Ectodermal cell (in vitro differentiated cells): ENCODE data around the gene RPGRIP1L.

Experiments
- H3K27ac ChIP-seq: 2 replicates; pipeline ENCODE4 v1.7.0; 2013; ENCODE audit warnings: mild to moderate bottlenecking, low read depth, low read length; ENCODE audit not compliant: insufficient read depth, poor library complexity, severe bottlenecking
- H3K27me3 ChIP-seq: 2 replicates; pipeline ENCODE4 v1.7.0; 2013; ENCODE audit warnings: mild to moderate bottlenecking, low read length; ENCODE audit not compliant: insufficient read depth, control insufficient read depth, poor library complexity, severe bottlenecking
- H3K36me3 ChIP-seq: one replicate; pipeline ENCODE4 v1.7.0; 2013; ENCODE audit warnings: low read length; ENCODE audit not compliant: control insufficient read depth, insufficient read depth
- H3K4me1 ChIP-seq: one replicate; pipeline ENCODE4 v1.7.0; 2013; ENCODE audit warnings: low read length; ENCODE audit not compliant: control insufficient read depth, insufficient read depth
- H3K4me3 ChIP-seq: 2 replicates; pipeline ENCODE4 v1.7.0; 2013; ENCODE audit warnings: low read depth, low read length, control low read depth; ENCODE audit not compliant: insufficient read depth
- H3K9me3 ChIP-seq: 2 replicates; pipeline ENCODE4 v1.7.0; 2013; ENCODE audit warnings: mild to moderate bottlenecking, low read length, moderate library complexity; ENCODE audit not compliant: control insufficient read depth
- WGBS, 2 experiments: methylation state at CpG; one replicate each; pipeline ENCODE4 v1.1.7; 2013; ENCODE audit warnings: missing lambda C conversion rate in 2 of 2; 5-methylcytosine and 5-hydroxymethylcytosine counted together

The RPGRIP1L gene

GRCh38 chr16:53598511-53599275 lies 105.0 kb downstream of the RPGRIP1L start:
- no peak overlapping the region for H3K4me3 ChIP-seq
- H3K4me1 ChIP-seq = no peaks in the 10 kb centered on the region
- H3K27ac ChIP-seq = no peak overlapping the region
- H3K9me3 ChIP-seq = peaks cover 3% of the 10 kb centered on the region
- WGBS, 2 experiments = 80 to 85% methylated on average over 1 of the region's 3 CpGs
- no peaks in the 10 kb centered on the region for H3K36me3 ChIP-seq
- H3K27me3 ChIP-seq = no peaks in the 10 kb centered on the region

- WGBS, 2 experiments = 86 to 90% methylated on average over 3 of the region's 3 CpGs
Observed at GRCh38 chr16:53597776-53598175, 105.9 kb downstream of the RPGRIP1L start.

GRCh38 chr16:53588081-53588648 lies 115.5 kb downstream of the RPGRIP1L start:
- H3K36me3 ChIP-seq = no peaks in the 10 kb centered on the region
- no peak overlapping the region for H3K4me3 ChIP-seq
- no peaks in the 10 kb centered on the region for H3K27me3 ChIP-seq
- no peaks in the 10 kb centered on the region for H3K9me3 ChIP-seq
- WGBS, 2 experiments = 91 to 96% methylated on average over 3 of the region's 3 CpGs
- no peaks in the 10 kb centered on the region for H3K4me1 ChIP-seq
- H3K27ac ChIP-seq = no peak overlapping the region

More at GRCh38 chr16:53597776-53598175, 105.9 kb downstream of the RPGRIP1L start:
- Histone ChIP-seq H3K36me3 (no peaks in the 10 kb centered on the region), H3K27ac (no peak overlapping the region), H3K27me3 (no peaks in the 10 kb centered on the region), H3K4me3 (no peak overlapping the region), H3K4me1 (no peaks in the 10 kb centered on the region), H3K9me3 (peaks cover 3% of the 10 kb centered on the region)

GRCh38 chr16:53583401-53583800 lies 120.3 kb downstream of the RPGRIP1L start:
- Histone ChIP-seq H3K36me3 (no peaks in the 10 kb centered on the region), H3K27ac (no peak overlapping the region), H3K4me3 (no peak overlapping the region), H3K4me1 (no peaks in the 10 kb centered on the region), H3K9me3 (no peaks in the 10 kb centered on the region), H3K27me3 (no peaks in the 10 kb centered on the region)
- 97% methylated on average over 2 of the region's 2 CpGs for WGBS, 2 experiments

- H3K9me3 ChIP-seq = no peaks in the 10 kb centered on the region
- 96 to 98% methylated on average over 2 of the region's 2 CpGs for WGBS, 2 experiments
Observed at GRCh38 chr16:53581784-53582183, 121.9 kb downstream of the RPGRIP1L start.

GRCh38 chr16:53580038-53580802 lies 123.4 kb downstream of the RPGRIP1L start:
- Histone ChIP-seq H3K27me3 (no peaks in the 10 kb centered on the region), H3K4me3 (no peak overlapping the region), H3K9me3 (no peaks in the 10 kb centered on the region), H3K27ac (no peak overlapping the region), H3K36me3 (no peaks in the 10 kb centered on the region), H3K4me1 (no peaks in the 10 kb centered on the region)
- 87 to 89% methylated on average over 12 of the region's 12 CpGs for WGBS, 2 experiments

More at GRCh38 chr16:53581784-53582183, 121.9 kb downstream of the RPGRIP1L start:
- Histone ChIP-seq H3K4me1 (no peaks in the 10 kb centered on the region), H3K36me3 (no peaks in the 10 kb centered on the region), H3K27ac (no peak overlapping the region), H3K4me3 (no peak overlapping the region), H3K27me3 (no peaks in the 10 kb centered on the region)

GRCh38 chr16:53576904-53577303 lies 126.8 kb downstream of the RPGRIP1L start:
- no peaks in the 10 kb centered on the region for H3K36me3 ChIP-seq
- no peaks in the 10 kb centered on the region for H3K27me3 ChIP-seq
- H3K9me3 ChIP-seq = no peaks in the 10 kb centered on the region
- H3K4me3 ChIP-seq = no peak overlapping the region
- H3K4me1 ChIP-seq = no peaks in the 10 kb centered on the region
- 92 to 94% methylated on average over 5 of the region's 5 CpGs for WGBS, 2 experiments
- no peak overlapping the region for H3K27ac ChIP-seq

GRCh38 chr16:53576210-53576609 lies 127.4 kb downstream of the RPGRIP1L start:
- 92 to 93% methylated on average over 4 of the region's 4 CpGs for WGBS, 2 experiments
- Histone ChIP-seq H3K4me3 (no peak overlapping the region), H3K4me1 (no peaks in the 10 kb centered on the region), H3K27ac (no peak overlapping the region), H3K27me3 (no peaks in the 10 kb centered on the region), H3K9me3 (no peaks in the 10 kb centered on the region), H3K36me3 (no peaks in the 10 kb centered on the region)

- Histone ChIP-seq H3K9me3 (no peaks in the 10 kb centered on the region), H3K36me3 (no peaks in the 10 kb centered on the region), H3K27ac (no peak overlapping the region), H3K27me3 (no peaks in the 10 kb centered on the region), H3K4me1 (no peaks in the 10 kb centered on the region), H3K4me3 (no peak overlapping the region)
Observed at GRCh38 chr16:53571763-53572162, 131.9 kb downstream of the RPGRIP1L start.

- Histone ChIP-seq H3K9me3 (no peaks in the 10 kb centered on the region), H3K4me3 (no peak overlapping the region), H3K27ac (no peak overlapping the region), H3K36me3 (no peaks in the 10 kb centered on the region), H3K4me1 (no peaks in the 10 kb centered on the region), H3K27me3 (no peaks in the 10 kb centered on the region)
- WGBS, 2 experiments = 78 to 79% methylated on average over 5 of the region's 5 CpGs
Observed at GRCh38 chr16:53566552-53567245, 137.0 kb downstream of the RPGRIP1L start.
